SK-N-SH (cell line): ENCODE data around the gene C2CD4C. TPM values are rescaled to one million over a fixed set of nuclear protein-coding genes. Genes with fewer than 3 reads are reported as not detected.
"Not testable (repeated sequence)": the region's sequence is repeated elsewhere in the genome, so short reads cannot be mapped to it uniquely, and the experiment has no call there.

ENCODE experiments used
- CTCF ChIA-PET: fragments of 300-600, 350-600 bp; formaldehyde crosslinking; extraction: SDS; loops from one replicate; lab custom pipeline; 2021; lab: Yijun Ruan, JAX
- POLR2A ChIA-PET: fragments of 350-600 bp; sonication (Branson Sonifier 250); formaldehyde crosslinking; extraction: SDS; loops from one replicate; lab custom pipeline; 2020; ENCODE audit warnings: antibody characterized with exemption, inconsistent platforms; lab: Yijun Ruan, JAX
- DNase-seq: peaks from one replicate; pipeline ENCODE4 v3.0.0; 2012
- H2AFZ ChIP-seq: fragments of 200-600 bp; sonication (generic); 2 replicates; pipeline ENCODE4 v1.8.1; 2016; ENCODE audit warnings: antibody characterized with exemption, mild to moderate bottlenecking, low read depth
- H3F3A ChIP-seq: fragments of 200-600 bp; sonication (generic); replicated peaks from 2 replicates; pipeline ENCODE3; 2016; ENCODE audit warnings: antibody characterized with exemption, mild to moderate bottlenecking; ENCODE audit not compliant: insufficient read depth
- H3K27ac ChIP-seq, 2 experiments: fragments of 200-500 bp in 1 of 2; fragments of 200-600 bp in 1 of 2; sonication (Bioruptor generic) in 1 of 2; sonication (generic), shearing (Covaris generic) in 1 of 2; 2 replicates each; pipeline versions ENCODE4 v1.5.1 to v1.6.1; 2014 to 2016; ENCODE audit warnings: low read depth in 2 of 2, inconsistent platforms in 1 of 2, low read length in 1 of 2, mild to moderate bottlenecking in 1 of 2, mixed read lengths in 1 of 2
- H3K27me3 ChIP-seq: fragments of 200-600 bp; sonication (generic), shearing (Covaris generic); 2 replicates; pipeline ENCODE4 v1.6.1; 2016; ENCODE audit warnings: mixed run types; ENCODE audit not compliant: insufficient read depth
- H3K36me3 ChIP-seq, 2 experiments: fragments of 200-500 bp in 1 of 2; fragments of 200-600 bp in 1 of 2; sonication (Bioruptor generic) in 1 of 2; sonication (generic) in 1 of 2; replicated peaks in 1 of 2; 2 replicates each; pipeline versions ENCODE3 to v1.5.1; 2014 to 2016; ENCODE audit warnings: low read length in 1 of 2, mild to moderate bottlenecking in 1 of 2; ENCODE audit not compliant: insufficient read depth in 2 of 2, control insufficient read depth in 1 of 2
- H3K4me1 ChIP-seq, 2 experiments: fragments of 200-500 bp in 1 of 2; fragments of 200-600 bp in 1 of 2; sonication (Bioruptor generic) in 1 of 2; sonication (generic), shearing (Covaris generic) in 1 of 2; 2 replicates each; pipeline versions ENCODE4 v1.5.1 to v1.6.1; 2014 to 2016; ENCODE audit warnings: low read depth in 1 of 2, low read length in 1 of 2, mixed run types in 1 of 2; ENCODE audit not compliant: insufficient read depth in 2 of 2, control insufficient read depth in 1 of 2
- H3K4me2 ChIP-seq: fragments of 200-600 bp; sonication (generic), shearing (Covaris generic); 2 replicates; pipeline ENCODE4 v1.6.1; 2017; ENCODE audit warnings: mixed run types
- H3K4me3 ChIP-seq, 2 experiments: fragments of 200-500 bp in 1 of 2; fragments of 200-600 bp in 1 of 2; sonication (Bioruptor generic) in 1 of 2; sonication (generic), shearing (Covaris generic) in 1 of 2; 2 replicates each; pipeline versions ENCODE4 v1.5.1 to v1.8.1; 2014 to 2016; ENCODE audit warnings: low read depth in 2 of 2, inconsistent platforms in 1 of 2, low read length in 1 of 2, mild to moderate bottlenecking in 1 of 2, mixed read lengths in 1 of 2, moderate library complexity in 1 of 2
- H3K79me2 ChIP-seq: fragments of 200-600 bp; sonication (generic); 2 replicates; pipeline ENCODE4 v1.8.1; 2017; ENCODE audit warnings: mild to moderate bottlenecking; ENCODE audit not compliant: insufficient read depth
- H3K9ac ChIP-seq: fragments of 200-600 bp; sonication (generic); 2 replicates; pipeline ENCODE4 v1.6.1; 2017; ENCODE audit warnings: mixed run types
- H3K9me2 ChIP-seq: fragments of 200-600 bp; sonication (generic); 2 replicates; pipeline ENCODE4 v1.6.1; 2017; ENCODE audit warnings: mixed run types
- H3K9me3 ChIP-seq: fragments of 200-600 bp; sonication (generic); 2 replicates; pipeline ENCODE4 v1.6.1; 2017; ENCODE audit warnings: mixed run types, mild to moderate bottlenecking, moderate library complexity
- H4K20me1 ChIP-seq: fragments of 200-600 bp; sonication (generic); 2 replicates; pipeline ENCODE4 v1.6.1; 2017; ENCODE audit warnings: mild to moderate bottlenecking, mixed run types; ENCODE audit not compliant: insufficient read depth
- ELF1 ChIP-seq: IDR thresholded peaks from 2 replicates; pipeline ENCODE4 v1.4.0; 2012
- FOSL2 ChIP-seq: IDR thresholded peaks from 2 replicates; pipeline ENCODE4 v1.4.0; 2012; ENCODE audit warnings: low read depth, mild to moderate bottlenecking, moderate library complexity, borderline replicate concordance
- FOXJ3 ChIP-seq: sonication (generic); formaldehyde crosslinking; IDR thresholded peaks from 2 replicates; pipeline ENCODE4 v1.5.1; 2020; ENCODE audit warnings: mild to moderate bottlenecking, missing genetic modification reagents
- GATA2 ChIP-seq: sonication (generic); formaldehyde crosslinking; IDR thresholded peaks from 2 replicates; pipeline ENCODE4 v1.5.0; 2020; ENCODE audit warnings: mild to moderate bottlenecking, missing genetic modification reagents
- MEF2A ChIP-seq: IDR thresholded peaks from 2 replicates; pipeline ENCODE4 v1.4.0; 2012; ENCODE audit warnings: low read depth, borderline replicate concordance
- MXI1 ChIP-seq: IDR thresholded peaks from 2 replicates; pipeline ENCODE4 v1.6.1; 2012; ENCODE audit warnings: mild to moderate bottlenecking, low read depth, low read length, improper control_type of control experiment
- NRF1 ChIP-seq: IDR thresholded peaks from 2 replicates; pipeline ENCODE4 v1.6.1; 2012; ENCODE audit warnings: low read depth, mild to moderate bottlenecking, low read length
- RFX5 ChIP-seq: IDR thresholded peaks from 2 replicates; pipeline ENCODE4 v1.6.1; 2012; ENCODE audit warnings: mild to moderate bottlenecking, improper control_type of control experiment, low read length
- RXRA ChIP-seq: IDR thresholded peaks from 2 replicates; pipeline ENCODE4 v1.4.0; 2012; ENCODE audit warnings: low read depth, mild to moderate bottlenecking, borderline replicate concordance
- TAF1 ChIP-seq: IDR thresholded peaks from 2 replicates; pipeline ENCODE4 v1.6.1; 2012; ENCODE audit warnings: low read depth, mild to moderate bottlenecking, low read length, moderate library complexity, borderline replicate concordance
- TCF12 ChIP-seq: IDR thresholded peaks from 2 replicates; pipeline ENCODE4 v1.4.0; 2012
- YY1 ChIP-seq: IDR thresholded peaks from 2 replicates; pipeline ENCODE4 v1.4.0; 2012; ENCODE audit warnings: low read depth, mild to moderate bottlenecking
- ZBTB33 ChIP-seq: IDR thresholded peaks from 2 replicates; pipeline ENCODE4 v1.4.0; 2012; ENCODE audit warnings: low read depth, borderline replicate concordance
- WGBS: methylation state at CpG from one replicate; pipeline ENCODE4 v1.1.6; 2017; ENCODE audit warnings: low lambda C conversion rate; 5-methylcytosine and 5-hydroxymethylcytosine counted together
- polyA plus RNA-seq, 3 experiments: library from polyadenylated mRNA; depleted of rRNA; stranded (reverse); fragments of >200 nt; gene quantifications; 2 replicates each; pipeline ENCODE4 v1.2.3, GENCODE V29; 2012
- TF ChIP-seq, protein P1 (sequence below): fragments of 200-600 bp; sonication (generic); IDR thresholded peaks from 2 replicates; pipeline ENCODE4 v1.6.1; 2017; ENCODE audit warnings: antibody characterized with exemption, mild to moderate bottlenecking, moderate library complexity
- TF ChIP-seq, protein P2 (sequence below): IDR thresholded peaks from 2 replicates; pipeline ENCODE4 v1.4.0; 2012; ENCODE audit warnings: low read depth
- TF ChIP-seq, protein P3 (sequence below): fragments of 150-350 bp; IDR thresholded peaks from 2 replicates; pipeline ENCODE4 v1.6.1; 2017; ENCODE audit warnings: antibody characterized with exemption, low read length, low read depth, borderline replicate concordance
- TF ChIP-seq, protein P4 (sequence below): IDR thresholded peaks from 2 replicates; pipeline ENCODE4 v1.6.1; 2012; ENCODE audit warnings: mild to moderate bottlenecking, low read depth, low read length, moderate library complexity

The C2CD4C gene
- polyA plus RNA-seq, 1 of the 3 experiments (the other 2 are of a cell fraction) = 0.23 TPM

- Histone ChIP-seq H3K4me3 (no peak overlapping the region), H3K9me2 (no peaks in the 10 kb centered on the region), H3K9ac (no peak overlapping the region), H3K27me3 (no peaks in the 10 kb centered on the region), H3K27ac (no peak overlapping the region), H3F3A (peaks cover 13% of the 10 kb centered on the region), H3K79me2 (no peaks in the 10 kb centered on the region), H3K4me1 (peaks cover 0 to 9% of the 10 kb centered on the region in 2 experiments; a peak in 1 of 4 replicates), H3K36me3 (no peaks in the 10 kb centered on the region), H2AFZ (no peak overlapping the region), H4K20me1 (no peaks in the 10 kb centered on the region), H3K9me3 (no peaks in the 10 kb centered on the region), H3K4me2 (no peak overlapping the region)
- no peak for DNase-seq
- CTCF ChIA-PET = no interaction called here
- POLR2A ChIA-PET = no interaction called here
- TF ChIP-seq, protein P1, sequence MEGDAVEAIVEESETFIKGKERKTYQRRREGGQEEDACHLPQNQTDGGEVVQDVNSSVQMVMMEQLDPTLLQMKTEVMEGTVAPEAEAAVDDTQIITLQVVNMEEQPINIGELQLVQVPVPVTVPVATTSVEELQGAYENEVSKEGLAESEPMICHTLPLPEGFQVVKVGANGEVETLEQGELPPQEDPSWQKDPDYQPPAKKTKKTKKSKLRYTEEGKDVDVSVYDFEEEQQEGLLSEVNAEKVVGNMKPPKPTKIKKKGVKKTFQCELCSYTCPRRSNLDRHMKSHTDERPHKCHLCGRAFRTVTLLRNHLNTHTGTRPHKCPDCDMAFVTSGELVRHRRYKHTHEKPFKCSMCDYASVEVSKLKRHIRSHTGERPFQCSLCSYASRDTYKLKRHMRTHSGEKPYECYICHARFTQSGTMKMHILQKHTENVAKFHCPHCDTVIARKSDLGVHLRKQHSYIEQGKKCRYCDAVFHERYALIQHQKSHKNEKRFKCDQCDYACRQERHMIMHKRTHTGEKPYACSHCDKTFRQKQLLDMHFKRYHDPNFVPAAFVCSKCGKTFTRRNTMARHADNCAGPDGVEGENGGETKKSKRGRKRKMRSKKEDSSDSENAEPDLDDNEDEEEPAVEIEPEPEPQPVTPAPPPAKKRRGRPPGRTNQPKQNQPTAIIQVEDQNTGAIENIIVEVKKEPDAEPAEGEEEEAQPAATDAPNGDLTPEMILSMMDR = no peak
- TF ChIP-seq GATA2 (CRISPR knock-in tag) (no peak), TCF12 (no peak), RXRA (no peak), ZBTB33 (no peak), YY1 (no peak), FOXJ3 (CRISPR knock-in tag) (no peak), ELF1 (no peak), MXI1 (no peak), RFX5 (no peak), NRF1 (no peak), TAF1 (no peak), FOSL2 (no peak), MEF2A (no peak)
- TF ChIP-seq, protein P2, sequence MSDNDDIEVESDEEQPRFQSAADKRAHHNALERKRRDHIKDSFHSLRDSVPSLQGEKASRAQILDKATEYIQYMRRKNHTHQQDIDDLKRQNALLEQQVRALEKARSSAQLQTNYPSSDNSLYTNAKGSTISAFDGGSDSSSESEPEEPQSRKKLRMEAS = no peak
- TF ChIP-seq, protein P3, sequence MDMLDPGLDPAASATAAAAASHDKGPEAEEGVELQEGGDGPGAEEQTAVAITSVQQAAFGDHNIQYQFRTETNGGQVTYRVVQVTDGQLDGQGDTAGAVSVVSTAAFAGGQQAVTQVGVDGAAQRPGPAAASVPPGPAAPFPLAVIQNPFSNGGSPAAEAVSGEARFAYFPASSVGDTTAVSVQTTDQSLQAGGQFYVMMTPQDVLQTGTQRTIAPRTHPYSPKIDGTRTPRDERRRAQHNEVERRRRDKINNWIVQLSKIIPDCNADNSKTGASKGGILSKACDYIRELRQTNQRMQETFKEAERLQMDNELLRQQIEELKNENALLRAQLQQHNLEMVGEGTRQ = no peak
- TF ChIP-seq, protein P4, sequence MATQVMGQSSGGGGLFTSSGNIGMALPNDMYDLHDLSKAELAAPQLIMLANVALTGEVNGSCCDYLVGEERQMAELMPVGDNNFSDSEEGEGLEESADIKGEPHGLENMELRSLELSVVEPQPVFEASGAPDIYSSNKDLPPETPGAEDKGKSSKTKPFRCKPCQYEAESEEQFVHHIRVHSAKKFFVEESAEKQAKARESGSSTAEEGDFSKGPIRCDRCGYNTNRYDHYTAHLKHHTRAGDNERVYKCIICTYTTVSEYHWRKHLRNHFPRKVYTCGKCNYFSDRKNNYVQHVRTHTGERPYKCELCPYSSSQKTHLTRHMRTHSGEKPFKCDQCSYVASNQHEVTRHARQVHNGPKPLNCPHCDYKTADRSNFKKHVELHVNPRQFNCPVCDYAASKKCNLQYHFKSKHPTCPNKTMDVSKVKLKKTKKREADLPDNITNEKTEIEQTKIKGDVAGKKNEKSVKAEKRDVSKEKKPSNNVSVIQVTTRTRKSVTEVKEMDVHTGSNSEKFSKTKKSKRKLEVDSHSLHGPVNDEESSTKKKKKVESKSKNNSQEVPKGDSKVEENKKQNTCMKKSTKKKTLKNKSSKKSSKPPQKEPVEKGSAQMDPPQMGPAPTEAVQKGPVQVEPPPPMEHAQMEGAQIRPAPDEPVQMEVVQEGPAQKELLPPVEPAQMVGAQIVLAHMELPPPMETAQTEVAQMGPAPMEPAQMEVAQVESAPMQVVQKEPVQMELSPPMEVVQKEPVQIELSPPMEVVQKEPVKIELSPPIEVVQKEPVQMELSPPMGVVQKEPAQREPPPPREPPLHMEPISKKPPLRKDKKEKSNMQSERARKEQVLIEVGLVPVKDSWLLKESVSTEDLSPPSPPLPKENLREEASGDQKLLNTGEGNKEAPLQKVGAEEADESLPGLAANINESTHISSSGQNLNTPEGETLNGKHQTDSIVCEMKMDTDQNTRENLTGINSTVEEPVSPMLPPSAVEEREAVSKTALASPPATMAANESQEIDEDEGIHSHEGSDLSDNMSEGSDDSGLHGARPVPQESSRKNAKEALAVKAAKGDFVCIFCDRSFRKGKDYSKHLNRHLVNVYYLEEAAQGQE = no peak
- 76% methylated on average over 16 of the region's 16 CpGs for WGBS
Measured at GRCh38 chr19:452829-453228, 43.9 kb upstream of the C2CD4C start.

GRCh38 chr19:450912-451481, 42.0 kb upstream of the C2CD4C start:
- H3K36me3 ChIP-seq, H3K9me2 ChIP-seq, H3K9ac ChIP-seq, CTCF ChIA-PET, H3K9me3 ChIP-seq, H3K27ac ChIP-seq, H3K79me2 ChIP-seq, H3K27me3 ChIP-seq, H3K4me3 ChIP-seq, POLR2A ChIA-PET, H3K4me1 ChIP-seq, H3K4me2 ChIP-seq, DNase-seq, H4K20me1 ChIP-seq, H2AFZ ChIP-seq: not testable (repeated sequence)
- peaks cover 13% of the 10 kb centered on the region for H3F3A ChIP-seq
- WGBS = 89% methylated on average over 25 of the region's 33 CpGs
